Adrenal gland (tissue), 12 donors: ENCODE data around the gene FOXI1. TPM values are rescaled to one million over a fixed set of nuclear protein-coding genes. Genes with fewer than 3 reads are reported as not detected.

Experiments
- DNase-seq, 7 donors: peaks; one replicate each; pipeline ENCODE4 v3.0.0-alpha.2; 2019 to 2020
- H3K27ac ChIP-seq, 5 donors: fragments of 200-600 bp; sonication (generic) in 4 of 5; 1 replicate in 3 of 5; 2 replicates in 2 of 5; pipeline versions ENCODE4 v1.5.1 to v1.8.0; 2016 to 2020; ENCODE audit warnings: mild to moderate bottlenecking in 1 of 5
- H3K27me3 ChIP-seq: fragments of 200-600 bp; 2 replicates; pipeline ENCODE4 v1.8.0; 2021
- H3K36me3 ChIP-seq, 2 donors: fragments of 200-600 bp; replicated peaks in 1 of 2; 1 replicate in 1 of 2; 2 replicates in 1 of 2; pipeline versions ENCODE4 v1.5.1 to v1.8.0; 2018 to 2022
- H3K4me1 ChIP-seq, 2 donors: fragments of 200-600 bp; replicated peaks in 1 of 2; 1 replicate in 1 of 2; 2 replicates in 1 of 2; pipeline versions ENCODE4 v1.5.1 to v1.8.0; 2018 to 2021
- H3K4me3 ChIP-seq, 4 donors: fragments of 200-600 bp; sonication (generic) in 3 of 4; one replicate each; pipeline ENCODE4 v1.5.1; 2016 to 2018
- H3K9me3 ChIP-seq, 3 donors: fragments of 200-600 bp; sonication (generic) in 1 of 3; replicated peaks in 1 of 3; 1 replicate in 2 of 3; 2 replicates in 1 of 3; pipeline versions ENCODE4 v1.5.1 to v1.8.0; 2016 to 2021
- POLR2A ChIP-seq, 2 donors: fragments of 450-650 bp; IDR thresholded peaks; one replicate each; pipeline ENCODE4 v1.6.1; 2017; ENCODE audit warnings: antibody characterized with exemption in 2 of 2, mild to moderate bottlenecking in 2 of 2, moderate library complexity in 1 of 2
- WGBS, 4 donors: extraction: QIAGEN DNeasy Blood & Tissue Kit in 2 of 4; methylation state at CpG; one replicate each; pipeline versions ENCODE4 v1.1.5 to v1.1.7; 2013 to 2017; 5-methylcytosine and 5-hydroxymethylcytosine counted together
- intact Hi-C, 2 donors: fragments of 100-400 bp; cut with DNase I; formaldehyde crosslinking; loops; one replicate each; pipeline versions ENCODE4 v1.14.1 to v1.15.0; 2022 to 2023
- polyA plus RNA-seq, 3 donors: library from polyadenylated mRNA; stranded (reverse); fragments of 200-250 nt in 2 of 3; fragments of 350-450 nt in 1 of 3; fragmentation: Illumina TruSeq in 1 of 3; extraction: RNeasy Lipid Tissue Mini Kit (QIAGEN cat#74804) in 1 of 3; gene quantifications; one replicate each; pipeline ENCODE4 v1.2.3, GENCODE V29; 2013 to 2014
- total RNA-seq, 9 donors: library from RNA; depleted of rRNA in 4 of 9; stranded (reverse); fragments of >200 nt in 4 of 9; fragments of 120-200 nt in 1 of 9; fragmentation: NEBNext Ultra II Directional in 1 of 9; extraction: Animal tissue kit (Norgen Biotek cat#: 25700) in 1 of 9; gene quantifications; one replicate each; pipeline versions ENCODE4 v1.1.0 to v1.2.4, GENCODE V29; 2013 to 2023
- TF ChIP-seq, protein P1 (sequence below), 6 experiments: fragments of 450-650 bp in 4 of 6; fragments of 200-600 bp in 2 of 6; sonication (generic) in 1 of 6; IDR thresholded peaks; 1 replicate in 5 of 6; 2 replicates in 1 of 6; pipeline versions ENCODE4 v1.5.1 to v1.8.0; 2016 to 2021; ENCODE audit warnings: antibody characterized with exemption in 6 of 6, mild to moderate bottlenecking in 2 of 6, moderate library complexity in 1 of 6
- donor health status: healthy with polysubstance abuse.
- donor health status: Bipolar disorder and iron deficiency.
- donor health status: DM: yes; HTN: yes; CAD: no.
- donor health status: DM: no; HTN: no; CAD: no.
- donor health status: DM: no; HTN: no; CAD: no.
- donor health status: DM: yes; HTN: yes; CAD: no.

The FOXI1 gene
- total and polyA plus RNA-seq, 12 donors: not detected

GRCh38 chr5:170077526-170077925 lies 28.2 kb upstream of the FOXI1 start:
- Histone ChIP-seq H3K4me3 (no peak overlapping the region), H3K27ac (no peak overlapping the region), H3K9me3 (no peaks in the 10 kb centered on the region), H3K4me1 (no peaks in the 10 kb centered on the region), H3K36me3 (no peaks in the 10 kb centered on the region), H3K27me3 (no peaks in the 10 kb centered on the region)
- intact Hi-C loops: no loop called here
- TF ChIP-seq, protein P1, sequence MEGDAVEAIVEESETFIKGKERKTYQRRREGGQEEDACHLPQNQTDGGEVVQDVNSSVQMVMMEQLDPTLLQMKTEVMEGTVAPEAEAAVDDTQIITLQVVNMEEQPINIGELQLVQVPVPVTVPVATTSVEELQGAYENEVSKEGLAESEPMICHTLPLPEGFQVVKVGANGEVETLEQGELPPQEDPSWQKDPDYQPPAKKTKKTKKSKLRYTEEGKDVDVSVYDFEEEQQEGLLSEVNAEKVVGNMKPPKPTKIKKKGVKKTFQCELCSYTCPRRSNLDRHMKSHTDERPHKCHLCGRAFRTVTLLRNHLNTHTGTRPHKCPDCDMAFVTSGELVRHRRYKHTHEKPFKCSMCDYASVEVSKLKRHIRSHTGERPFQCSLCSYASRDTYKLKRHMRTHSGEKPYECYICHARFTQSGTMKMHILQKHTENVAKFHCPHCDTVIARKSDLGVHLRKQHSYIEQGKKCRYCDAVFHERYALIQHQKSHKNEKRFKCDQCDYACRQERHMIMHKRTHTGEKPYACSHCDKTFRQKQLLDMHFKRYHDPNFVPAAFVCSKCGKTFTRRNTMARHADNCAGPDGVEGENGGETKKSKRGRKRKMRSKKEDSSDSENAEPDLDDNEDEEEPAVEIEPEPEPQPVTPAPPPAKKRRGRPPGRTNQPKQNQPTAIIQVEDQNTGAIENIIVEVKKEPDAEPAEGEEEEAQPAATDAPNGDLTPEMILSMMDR (IDR thresholded peaks at IDR 0.05): no peak
- TF ChIP-seq POLR2A (IDR thresholded peaks at IDR 0.05): no peak
- WGBS, 4 donors: 84 to 92% (median 89%) methylated on average over 5 of the region's 5 CpGs
- DNase-seq: peak in 1 of 7 donors; percentile 10

DNA sequence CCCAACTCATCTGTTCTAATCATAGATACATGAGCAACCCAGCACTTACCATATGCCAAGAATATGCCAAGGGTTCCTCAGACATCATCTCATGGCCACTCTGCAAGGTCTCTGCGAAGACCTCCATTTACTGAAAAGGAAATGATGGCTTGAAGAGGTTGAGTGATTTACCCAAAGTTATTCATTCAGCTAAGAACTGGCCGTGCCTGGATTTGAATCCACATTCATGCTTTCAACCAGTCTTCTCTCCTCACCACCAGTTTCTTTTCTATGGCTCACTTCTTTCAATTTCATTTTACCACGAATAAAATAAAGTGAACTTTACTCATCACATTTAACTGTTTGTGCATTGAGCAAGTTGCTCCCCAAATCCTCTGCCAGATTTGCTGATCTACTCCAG lies 27.2 kb upstream of the FOXI1 start:
- TF ChIP-seq POLR2A (IDR thresholded peaks at IDR 0.05): no peak
- TF ChIP-seq, protein P1 (IDR thresholded peaks at IDR 0.05): no peak
- 70 to 79% (median 76%) methylated on average over 3 of the region's 3 CpGs for WGBS, 4 donors
- intact Hi-C loops: no loop called here
- no peaks in the 10 kb centered on the region for H3K4me1 ChIP-seq
- H3K36me3 ChIP-seq: no peaks in the 10 kb centered on the region
- peak in 1 of 7 donors; percentile 14 for DNase-seq
- no peak overlapping the region for H3K4me3 ChIP-seq
- H3K9me3 ChIP-seq: no peaks in the 10 kb centered on the region
- H3K27me3 ChIP-seq: no peaks in the 10 kb centered on the region
- H3K27ac ChIP-seq: no peak overlapping the region

GRCh38 chr5:170078931-170079330 lies 26.8 kb upstream of the FOXI1 start:
- no peak overlapping the region for H3K27ac ChIP-seq
- H3K4me3 ChIP-seq: no peak overlapping the region
- TF ChIP-seq, protein P1 (IDR thresholded peaks at IDR 0.05): no peak
- no peak for TF ChIP-seq POLR2A (IDR thresholded peaks at IDR 0.05)
- H3K36me3 ChIP-seq: no peaks in the 10 kb centered on the region
- H3K27me3 ChIP-seq: no peaks in the 10 kb centered on the region
- peak in 1 of 7 donors; percentile 25 for DNase-seq
- H3K9me3 ChIP-seq: no peaks in the 10 kb centered on the region
- WGBS, 4 donors: 85 to 93% (median 89%) methylated on average over 13 of the region's 13 CpGs
- H3K4me1 ChIP-seq: no peaks in the 10 kb centered on the region
- intact Hi-C loops: no loop called here

GRCh38 chr5:170080217-170080616 lies 25.5 kb upstream of the FOXI1 start:
- no peaks in the 10 kb centered on the region for H3K9me3 ChIP-seq
- TF ChIP-seq POLR2A (IDR thresholded peaks at IDR 0.05): no peak
- TF ChIP-seq, protein P1 (IDR thresholded peaks at IDR 0.05): no peak
- no peak overlapping the region for H3K4me3 ChIP-seq
- intact Hi-C loops: no loop called here
- 97 to 100% (median 100%) methylated on average over 1 of the region's 1 CpG; no CpG with 5 or more reads in 1 of the 4 donors for WGBS, 4 donors
- no peaks in the 10 kb centered on the region for H3K27me3 ChIP-seq
- peak in 1 of 7 donors; percentile 24 for DNase-seq
- H3K27ac ChIP-seq: no peak overlapping the region
- no peaks in the 10 kb centered on the region for H3K4me1 ChIP-seq
- no peaks in the 10 kb centered on the region for H3K36me3 ChIP-seq
